WTC11 (cell line): ENCODE measurements around the gene SMAP2. TPM values are rescaled to one million over a fixed set of nuclear protein-coding genes. Genes with fewer than 3 reads are reported as not detected.

Experiments used
- ATAC-seq: fragments of 200-7000 bp; cut with Tn5 transposase; 2 replicates; pipeline ENCODE4 v1.10.0; 2021; ENCODE audit warnings: mild to moderate bottlenecking, moderate library complexity
- CTCF ChIA-PET: fragments of 300-600 bp; sonication (Branson Sonifier 250); formaldehyde crosslinking; loops from one replicate; lab custom pipeline; 2021; ENCODE audit warnings: antibody characterized with exemption; lab: Charles Lee
- POLR2A ChIA-PET: fragments of 350-600 bp; sonication (Branson Sonifier 250); formaldehyde crosslinking; loops from one replicate; lab custom pipeline; 2021; ENCODE audit warnings: antibody characterized with exemption; lab: Charles Lee
- DNase-seq: peaks from one replicate; pipeline ENCODE4 v3.0.0; 2021; ENCODE audit warnings: low spot score
- H3K27ac Mint-ChIP-seq: 2 replicates; pipeline ENCODE4 v1.8.0; 2021; ENCODE audit warnings: mixed read lengths
- H3K27me3 Mint-ChIP-seq: 2 replicates; pipeline ENCODE4 v1.8.0; 2021; ENCODE audit warnings: low read depth, mild to moderate bottlenecking, moderate library complexity, mixed read lengths
- H3K36me3 Mint-ChIP-seq: 2 replicates; pipeline ENCODE4 v1.8.0; 2021; ENCODE audit warnings: mixed read lengths
- H3K4me1 Mint-ChIP-seq: 2 replicates; pipeline ENCODE4 v1.8.0; 2022; ENCODE audit warnings: mixed read lengths
- H3K4me3 Mint-ChIP-seq: 2 replicates; pipeline ENCODE4 v1.8.0; 2021; ENCODE audit warnings: mild to moderate bottlenecking, moderate library complexity, mixed read lengths
- H3K9me3 Mint-ChIP-seq: 2 replicates; pipeline ENCODE4 v1.8.0; 2021; ENCODE audit warnings: mixed read lengths
- AFF4 ChIP-seq: sonication (generic); formaldehyde crosslinking; IDR thresholded peaks from 2 replicates; pipeline ENCODE4 v1.8.1; 2023; ENCODE audit warnings: mild to moderate bottlenecking, missing genetic modification reagents, borderline replicate concordance
- AR ChIP-seq: fragments of 250-450 bp; sonication (Bioruptor Pico); IDR thresholded peaks from 2 replicates; pipeline ENCODE4 v1.9.0; 2021; ENCODE audit warnings: mild to moderate bottlenecking
- ARID4B ChIP-seq: sonication (generic); formaldehyde crosslinking; IDR thresholded peaks from 2 replicates; pipeline ENCODE4 v1.8.0; 2023; ENCODE audit warnings: missing genetic modification reagents, mild to moderate bottlenecking, borderline replicate concordance
- ATF3 ChIP-seq: sonication (generic); formaldehyde crosslinking; conservative IDR thresholded peaks from 2 replicates; pipeline ENCODE4 v1.8.1; 2022; ENCODE audit warnings: mild to moderate bottlenecking, missing genetic modification reagents
- CBFB ChIP-seq: sonication (generic); formaldehyde crosslinking; IDR thresholded peaks from 2 replicates; pipeline ENCODE4 v1.8.1; 2022; ENCODE audit warnings: mild to moderate bottlenecking, low read depth, missing genetic modification reagents
- E2F1 ChIP-seq: sonication (generic); formaldehyde crosslinking; IDR thresholded peaks from 2 replicates; pipeline ENCODE4 v1.8.0; 2022; ENCODE audit warnings: mild to moderate bottlenecking, missing genetic modification reagents
- FOXK1 ChIP-seq: sonication (generic); formaldehyde crosslinking; IDR thresholded peaks from 2 replicates; pipeline ENCODE4 v1.8.0; 2022; ENCODE audit warnings: mild to moderate bottlenecking, moderate library complexity, missing genetic modification reagents
- GRHL2 ChIP-seq: fragments of 250-450 bp; sonication (Bioruptor Pico); IDR thresholded peaks from 2 replicates; pipeline ENCODE4 v1.8.0; 2022; ENCODE audit warnings: mild to moderate bottlenecking, moderate library complexity; ENCODE audit not compliant: insufficient replicate concordance, severe bottlenecking
- GTF2I ChIP-seq: fragments of 250-450 bp; sonication (Bioruptor Pico); conservative IDR thresholded peaks from 2 replicates; pipeline ENCODE4 v1.4.0; 2021; ENCODE audit warnings: mild to moderate bottlenecking
- HMGA2 ChIP-seq: fragments of 250-450 bp; sonication (Bioruptor Pico); IDR thresholded peaks from 2 replicates; pipeline ENCODE4 v1.4.0; 2021; ENCODE audit warnings: mild to moderate bottlenecking, moderate library complexity
- IRF2 ChIP-seq: sonication (generic); formaldehyde crosslinking; IDR thresholded peaks from 2 replicates; pipeline ENCODE4 v1.8.0; 2022; ENCODE audit warnings: low read depth, missing genetic modification reagents, borderline replicate concordance
- SOX15 ChIP-seq: fragments of 250-450 bp; sonication (Bioruptor Pico); IDR thresholded peaks from 2 replicates; pipeline ENCODE4 v1.9.0; 2021; ENCODE audit warnings: mild to moderate bottlenecking
- SP1 ChIP-seq: sonication (generic); formaldehyde crosslinking; conservative IDR thresholded peaks from 2 replicates; pipeline ENCODE4 v1.8.1; 2022; ENCODE audit warnings: missing genetic modification reagents
- STAT6 ChIP-seq: sonication (generic); formaldehyde crosslinking; conservative IDR thresholded peaks from 2 replicates; pipeline ENCODE4 v1.8.1; 2023; ENCODE audit warnings: mild to moderate bottlenecking, low read depth, missing genetic modification reagents, moderate library complexity
- USF1 ChIP-seq: sonication (generic); formaldehyde crosslinking; IDR thresholded peaks from 2 replicates; pipeline ENCODE4 v1.8.0; 2022; ENCODE audit warnings: mild to moderate bottlenecking, missing genetic modification reagents
- ZBTB21 ChIP-seq: sonication (generic); formaldehyde crosslinking; IDR thresholded peaks from 2 replicates; pipeline ENCODE4 v1.8.1; 2023; ENCODE audit warnings: mild to moderate bottlenecking, missing genetic modification reagents, borderline replicate concordance
- ZNF425 ChIP-seq: fragments of 250-450 bp; sonication (Bioruptor Pico); conservative IDR thresholded peaks from 2 replicates; pipeline ENCODE4 v1.9.0; 2021; ENCODE audit warnings: mild to moderate bottlenecking
- total RNA-seq: library from RNA; stranded (reverse); gene quantifications from 3 replicates; pipeline ENCODE4 v1.2.3, GENCODE V29; 2021

Gene SMAP2
- total RNA-seq, 1 experiment from 2014 or later: 4.9 TPM

- TF ChIP-seq ARID4B (CRISPR knock-in tag) (no peak), HMGA2 (CRISPR knock-in tag) (no peak), E2F1 (CRISPR knock-in tag) (no peak), CBFB (CRISPR knock-in tag) (no peak), SOX15 (CRISPR knock-in tag) (no peak), GRHL2 (CRISPR knock-in tag) (no peak), STAT6 (CRISPR knock-in tag) (no peak), ZNF425 (CRISPR knock-in tag) (no peak)
Measured at GRCh38 chr1:40391688-40392145, 18.2 kb downstream of the SMAP2 start (continued).

- no peaks in the 10 kb centered on the region for H3K9me3 Mint-ChIP-seq
- no peak overlapping the region for H3K27ac Mint-ChIP-seq
- POLR2A ChIA-PET: no interaction called here
- TF ChIP-seq ATF3 (CRISPR knock-in tag): no peak
- no peak for TF ChIP-seq USF1 (CRISPR knock-in tag)
- no peak for TF ChIP-seq AR (CRISPR knock-in tag)
- no peak for TF ChIP-seq HMGA2 (CRISPR knock-in tag)
- no peak for TF ChIP-seq FOXK1 (CRISPR knock-in tag)
- no peak for TF ChIP-seq ZBTB21 (CRISPR knock-in tag)
- no peak for TF ChIP-seq SP1 (CRISPR knock-in tag)
- TF ChIP-seq GTF2I (CRISPR knock-in tag): no peak
- no peak for TF ChIP-seq IRF2 (CRISPR knock-in tag)
- TF ChIP-seq AFF4 (CRISPR knock-in tag): no peak
Measured at GRCh38 chr1:40392221-40392620, 18.7 kb downstream of the SMAP2 start.

More at GRCh38 chr1:40392221-40392620, 18.7 kb downstream of the SMAP2 start:
- DNase-seq (no peak), ATAC-seq (no peak)
- no peaks in the 10 kb centered on the region for H3K36me3 Mint-ChIP-seq
- peaks cover 4% of the 10 kb centered on the region; the same call in 1 of the 2 replicates for H3K4me1 Mint-ChIP-seq
- CTCF ChIA-PET: interaction anchor here (0.6 to 2.9 kb wide), 4 partner anchors 13 to 239 kb away, joined by 3 to 13 read pairs (median 4); partner anchors contain the start of gene SMAP2
- H3K27me3 Mint-ChIP-seq: no peaks in the 10 kb centered on the region
- no peak overlapping the region for H3K4me3 Mint-ChIP-seq
